A204.1 (cell line): ENCODE results near the gene SORL1-AS1.

ENCODE experiments used
- FAIRE-seq: peaks from 2 replicates; lab custom pipeline; 2012; peaks lifted over from hg19 to GRCh38; lab: Jason Lieb, UNC

Gene SORL1-AS1

DNA sequence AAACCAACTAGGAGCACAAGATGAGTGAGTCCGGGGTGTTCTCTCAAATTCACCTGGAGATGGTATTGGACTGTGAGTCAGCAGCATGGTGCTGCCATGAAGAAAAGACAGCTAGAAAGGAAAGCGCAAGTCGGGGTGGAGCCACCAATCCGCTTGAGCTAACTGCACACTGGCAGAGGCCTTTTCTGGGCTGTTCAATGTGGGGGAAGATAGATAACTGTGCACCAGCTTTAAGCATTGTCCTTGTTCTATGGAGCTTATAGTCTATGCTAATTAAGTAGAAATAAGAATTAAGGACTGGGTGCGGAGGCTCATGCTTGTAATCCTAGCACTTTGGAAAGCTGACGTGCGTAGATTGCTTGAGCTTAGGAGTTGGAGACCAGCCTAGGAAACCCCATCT, 21.9 kb upstream of the SORL1-AS1 start:
- FAIRE-seq, result no peak

DNA sequence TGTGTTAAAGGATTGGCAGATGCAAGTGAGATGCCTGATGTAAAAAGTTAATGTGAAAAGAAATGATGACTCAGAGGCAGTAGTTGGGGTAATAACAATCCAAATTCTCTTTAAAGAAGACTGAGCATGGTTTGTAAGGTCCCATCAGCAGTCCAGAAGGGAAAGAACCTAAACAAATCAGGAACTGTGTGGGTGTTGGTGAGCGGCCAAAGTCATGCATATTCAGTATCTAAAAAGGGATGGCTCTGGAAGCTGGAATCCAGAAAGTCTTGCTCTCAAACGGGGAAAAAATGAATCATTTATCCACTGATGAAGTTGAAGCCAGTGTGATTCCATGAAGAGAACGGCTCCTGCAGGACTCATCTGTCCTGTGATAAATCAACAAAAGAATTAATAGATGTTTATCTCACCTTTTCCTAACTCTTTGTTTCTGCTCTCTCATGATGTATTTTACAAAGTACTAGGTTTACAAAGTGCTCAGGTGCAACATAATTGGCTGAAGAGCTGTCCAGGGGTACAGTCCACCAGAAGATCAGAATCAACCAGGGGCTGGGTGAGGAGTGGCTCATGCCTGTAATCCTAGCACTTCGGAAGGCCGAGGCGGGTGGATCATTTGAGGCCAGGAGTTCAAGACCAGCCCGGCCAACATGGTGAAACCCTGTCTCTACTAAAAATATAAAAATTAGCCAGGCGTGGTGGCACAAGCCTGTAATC, 20.5 kb upstream of the SORL1-AS1 start:
- FAIRE-seq, result no peak

- no peak for FAIRE-seq
Measured at GRCh38 chr11:121472312-121472711, 19.5 kb upstream of the SORL1-AS1 start.

DNA sequence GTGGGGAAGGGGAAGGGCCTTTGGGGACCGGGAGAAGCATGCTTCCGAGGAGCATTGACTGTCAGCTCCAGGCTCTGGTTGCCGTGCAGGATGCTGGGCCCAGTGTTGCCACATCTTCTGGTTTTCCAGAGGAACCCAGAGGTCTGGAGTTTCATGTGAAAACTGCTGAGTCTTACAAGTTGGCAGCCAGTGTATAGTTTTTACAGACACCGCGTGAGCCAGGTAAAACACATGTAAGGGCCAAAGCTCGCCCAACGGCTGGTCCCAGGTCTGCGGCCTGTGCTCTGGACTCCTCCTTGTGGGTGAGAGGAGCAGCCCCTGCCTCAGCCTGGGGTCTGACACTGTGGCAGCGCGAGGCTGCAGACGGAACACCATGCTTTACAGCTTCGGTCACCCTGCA, 18.4 kb upstream of the SORL1-AS1 start:
- no peak for FAIRE-seq

- no peak for FAIRE-seq
Measured at GRCh38 chr11:121469910-121470309, 17.1 kb upstream of the SORL1-AS1 start.

DNA sequence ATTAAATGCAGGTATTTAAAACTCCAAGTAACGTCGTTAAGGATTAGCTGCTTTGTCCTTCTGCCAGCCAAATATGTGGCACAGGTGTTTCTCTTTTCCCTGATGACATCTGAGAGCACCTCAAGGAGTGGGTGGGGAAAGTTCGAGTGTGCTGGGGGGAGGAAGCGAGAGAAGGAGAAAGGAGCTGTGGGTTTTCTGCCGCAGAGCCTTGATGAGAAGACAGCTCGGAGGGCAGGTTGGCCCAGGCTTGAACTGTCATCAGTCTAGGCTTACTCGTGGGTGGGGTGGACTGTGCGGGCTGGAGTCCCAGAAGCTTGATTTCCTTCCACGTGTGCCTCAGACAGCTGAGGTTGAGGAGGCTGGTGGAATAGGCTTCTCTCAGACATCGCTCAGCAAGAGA, 15.2 kb upstream of the SORL1-AS1 start:
- FAIRE-seq, result no peak

DNA sequence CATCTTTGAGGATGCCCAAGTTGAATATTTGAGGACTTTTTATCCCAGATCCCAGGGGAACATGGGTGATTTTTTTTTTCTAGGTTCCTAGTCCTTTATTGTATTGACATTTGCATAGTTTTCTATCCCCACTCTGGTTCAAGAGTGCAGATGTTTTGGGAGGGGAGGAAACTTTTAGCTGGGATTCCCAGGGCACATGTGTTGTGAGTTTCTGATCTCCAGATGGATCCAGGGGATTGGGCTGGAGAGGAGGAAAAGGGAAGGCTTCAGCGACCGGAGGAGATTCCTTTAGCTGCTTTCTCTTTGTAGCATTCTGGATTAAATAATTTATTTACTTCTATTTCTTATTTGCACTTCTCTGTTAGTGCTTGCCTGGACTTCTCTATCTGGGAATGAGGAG, 14.7 kb upstream of the SORL1-AS1 start:
- no peak for FAIRE-seq

- FAIRE-seq, result no peak
Measured at GRCh38 chr11:121466063-121466794, 13.5 kb upstream of the SORL1-AS1 start.

GRCh38 chr11:121465709-121466062, 12.9 kb upstream of the SORL1-AS1 start:
- FAIRE-seq, result no peak

GRCh38 chr11:121464352-121464946, 11.7 kb upstream of the SORL1-AS1 start:
- FAIRE-seq, result no peak

GRCh38 chr11:121463689-121464335, 11.0 kb upstream of the SORL1-AS1 start:
- no peak for FAIRE-seq

DNA sequence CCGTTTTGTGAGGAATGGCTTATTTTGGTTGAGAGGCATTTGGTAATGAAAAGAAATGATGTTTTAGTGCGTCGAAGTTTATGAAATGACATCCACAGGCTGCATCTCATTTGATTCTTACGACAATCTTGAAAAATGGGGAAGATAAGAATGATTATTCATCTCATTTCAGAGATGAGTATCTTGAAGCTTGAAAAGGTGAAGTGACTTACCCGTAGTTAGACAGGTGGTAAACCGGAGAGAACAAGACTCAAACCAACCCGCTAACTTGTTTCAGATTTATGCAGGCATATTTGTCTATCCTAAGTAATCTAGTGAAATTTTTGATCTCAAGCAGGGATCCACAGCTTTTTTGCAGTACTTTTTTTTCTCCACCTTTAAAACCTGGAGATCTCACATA, 9.1 kb upstream of the SORL1-AS1 start:
- no peak for FAIRE-seq

DNA sequence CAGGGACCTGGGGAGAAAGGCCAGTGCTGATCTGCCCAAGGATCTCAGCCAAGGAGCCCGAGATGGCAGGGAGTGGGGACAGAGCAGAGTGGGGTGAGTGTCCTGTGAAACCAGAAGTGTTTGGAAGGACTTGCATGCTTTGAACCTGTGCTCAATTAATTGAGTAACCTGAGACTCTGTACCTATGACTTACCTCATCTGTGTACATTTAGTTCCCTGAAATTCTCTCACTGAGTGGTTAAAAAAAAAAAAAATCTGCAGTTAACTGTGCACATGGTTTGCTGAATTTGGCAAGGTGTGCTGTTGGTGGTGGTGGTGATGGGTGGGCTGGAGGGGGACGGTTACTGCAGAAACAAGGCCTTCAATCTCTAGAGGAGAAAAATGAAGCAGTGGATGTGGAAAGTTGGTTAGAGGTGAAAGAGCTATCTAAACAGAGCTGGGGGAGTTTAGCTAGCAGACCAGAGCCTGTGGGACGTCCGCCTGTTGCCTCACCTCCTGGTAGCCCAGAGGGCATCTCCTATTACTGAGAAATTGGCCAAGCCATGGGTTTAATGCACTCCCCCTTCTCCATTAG, 8.3 kb upstream of the SORL1-AS1 start:
- FAIRE-seq, result no peak

GRCh38 chr11:121459413-121460017, 6.7 kb upstream of the SORL1-AS1 start:
- FAIRE-seq, result no peak

DNA sequence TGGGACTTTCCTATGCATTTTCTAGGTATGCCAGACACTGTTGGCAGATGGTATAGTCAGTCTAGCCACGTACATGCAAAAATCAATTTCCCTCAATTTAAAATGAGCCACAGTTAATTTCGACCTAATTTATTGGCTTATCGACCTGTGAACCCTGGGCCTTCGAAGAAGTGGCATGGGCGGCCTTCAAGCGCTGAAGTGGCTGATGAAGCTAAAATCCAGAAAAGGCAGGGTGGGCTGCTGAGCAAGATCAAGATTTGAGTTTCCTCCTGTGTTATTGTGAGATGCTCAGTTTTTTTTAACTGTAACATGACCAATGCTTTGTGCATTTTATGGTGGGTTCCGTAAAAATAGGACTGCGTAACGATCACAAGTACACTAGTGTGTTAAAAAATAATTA, 5.8 kb upstream of the SORL1-AS1 start:
- no peak for FAIRE-seq

- FAIRE-seq, result no peak
Measured at GRCh38 chr11:121456816-121457431, 4.2 kb upstream of the SORL1-AS1 start.

DNA sequence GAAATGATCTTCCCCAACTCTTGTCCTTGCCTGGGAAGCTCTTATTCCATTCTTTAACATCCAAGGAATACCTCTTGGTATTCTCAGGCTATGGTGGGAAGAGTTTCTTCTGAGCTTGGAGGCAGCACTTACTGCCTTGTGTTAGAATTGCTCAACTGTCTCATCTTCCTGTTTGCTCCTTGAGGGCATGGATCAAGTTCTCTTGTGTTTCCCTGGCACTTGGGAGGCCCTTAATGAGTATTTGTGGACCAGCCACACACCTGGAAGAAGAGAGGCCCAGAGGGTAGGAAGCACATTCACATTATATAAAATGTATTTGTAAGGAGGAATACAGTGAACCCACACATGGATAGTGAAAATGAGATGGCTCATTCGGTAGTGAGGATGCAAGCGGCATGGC, 3.4 kb upstream of the SORL1-AS1 start:
- no peak for FAIRE-seq

DNA sequence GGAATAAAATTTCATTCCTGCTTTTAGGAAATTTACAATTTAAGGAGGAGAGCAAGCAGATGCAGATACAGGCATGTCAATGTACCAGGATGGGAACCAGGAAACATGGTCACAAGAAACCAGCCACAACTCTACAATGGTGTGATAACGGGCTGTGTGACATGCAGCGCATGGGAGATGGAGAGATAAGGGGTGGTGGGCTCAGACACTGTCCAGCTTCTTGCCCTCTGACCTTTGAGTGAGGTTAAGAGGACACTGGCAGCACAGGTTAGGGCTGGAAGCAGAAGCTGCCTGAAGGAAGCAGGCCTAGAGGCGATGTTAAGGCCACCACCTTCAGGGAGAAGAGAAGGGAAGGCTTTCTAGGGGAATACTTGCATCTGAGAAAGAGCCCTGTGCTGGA, 2.3 kb upstream of the SORL1-AS1 start:
- FAIRE-seq, result no peak

DNA sequence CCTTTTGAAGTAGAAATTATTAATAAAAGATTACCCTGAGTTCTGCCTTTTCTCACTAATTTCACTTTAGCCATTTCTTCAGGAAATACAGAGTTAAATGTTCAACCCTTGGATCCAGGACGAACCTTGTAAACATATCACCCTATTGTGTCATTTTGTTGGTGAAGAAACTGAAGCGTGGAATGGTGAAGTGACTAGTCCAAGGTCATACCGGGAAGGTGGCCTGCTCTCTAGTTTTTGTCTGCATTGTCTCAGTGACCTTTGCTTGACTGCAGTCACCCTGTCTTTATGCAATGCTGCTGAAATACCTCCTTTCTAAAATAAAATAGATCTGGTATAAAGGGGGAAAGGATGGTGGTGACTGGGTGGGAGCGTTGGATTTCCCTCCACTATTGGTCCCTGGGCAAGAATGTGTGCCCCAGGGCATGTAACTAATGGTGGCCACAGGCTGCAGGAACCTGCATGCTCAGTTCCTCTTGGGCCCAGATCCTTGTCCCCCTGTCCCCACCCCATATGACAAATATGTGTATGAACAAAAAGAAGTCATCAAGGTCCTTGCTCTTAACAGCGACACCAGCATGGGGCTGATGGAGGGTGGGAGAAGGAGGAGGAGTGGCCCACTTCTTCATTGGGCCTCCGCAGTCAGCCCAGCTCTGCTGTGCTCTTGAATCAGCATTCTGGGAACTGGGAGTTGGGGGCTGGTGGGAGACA, 977 bp upstream of the SORL1-AS1 start:
- no peak for FAIRE-seq

DNA sequence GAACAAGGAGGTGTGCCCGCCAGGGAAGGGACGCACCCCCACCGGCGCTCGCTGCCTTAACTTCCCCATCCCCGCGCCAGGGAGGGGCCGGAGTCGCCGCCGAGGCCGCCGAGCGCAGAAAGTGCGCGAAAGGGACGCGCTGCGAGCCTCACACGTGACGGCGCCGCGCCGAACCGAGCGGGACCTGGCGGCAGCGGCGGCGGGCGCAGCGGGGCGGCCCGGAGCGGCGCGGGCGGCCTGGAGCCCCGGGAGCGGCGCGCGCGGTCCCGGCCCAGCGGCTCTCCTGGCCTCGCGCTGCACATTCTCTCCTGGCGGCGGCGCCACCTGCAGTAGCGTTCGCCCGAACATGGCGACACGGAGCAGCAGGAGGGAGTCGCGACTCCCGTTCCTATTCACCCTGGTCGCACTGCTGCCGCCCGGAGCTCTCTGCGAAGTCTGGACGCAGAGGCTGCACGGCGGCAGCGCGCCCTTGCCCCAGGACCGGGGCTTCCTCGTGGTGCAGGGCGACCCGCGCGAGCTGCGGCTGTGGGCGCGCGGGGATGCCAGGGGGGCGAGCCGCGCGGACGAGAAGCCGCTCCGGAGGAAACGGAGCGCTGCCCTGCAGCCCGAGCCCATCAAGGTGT, 670 bp downstream of the SORL1-AS1 start, which contains the start of gene SORL1:
TSS of gene SORL1 (plus strand) at position 329 of the 623 bp plus-strand sequence. CDS start at position 347, 18 bp downstream.
- no peak for FAIRE-seq
